22Rv1 (cell line): ENCODE measurements around the gene IL1R2.

Source experiments
- ZFX ChIP-seq: fragments of 450-650 bp; IDR thresholded peaks from 2 replicates; pipeline ENCODE4 v1.6.1; 2017; ENCODE audit warnings: antibody characterized with exemption, borderline replicate concordance
- TF ChIP-seq, protein P1 (sequence below): fragments of 450-650 bp; IDR thresholded peaks from 2 replicates; pipeline ENCODE4 v1.5.1; 2017; ENCODE audit warnings: mild to moderate bottlenecking

DNA sequence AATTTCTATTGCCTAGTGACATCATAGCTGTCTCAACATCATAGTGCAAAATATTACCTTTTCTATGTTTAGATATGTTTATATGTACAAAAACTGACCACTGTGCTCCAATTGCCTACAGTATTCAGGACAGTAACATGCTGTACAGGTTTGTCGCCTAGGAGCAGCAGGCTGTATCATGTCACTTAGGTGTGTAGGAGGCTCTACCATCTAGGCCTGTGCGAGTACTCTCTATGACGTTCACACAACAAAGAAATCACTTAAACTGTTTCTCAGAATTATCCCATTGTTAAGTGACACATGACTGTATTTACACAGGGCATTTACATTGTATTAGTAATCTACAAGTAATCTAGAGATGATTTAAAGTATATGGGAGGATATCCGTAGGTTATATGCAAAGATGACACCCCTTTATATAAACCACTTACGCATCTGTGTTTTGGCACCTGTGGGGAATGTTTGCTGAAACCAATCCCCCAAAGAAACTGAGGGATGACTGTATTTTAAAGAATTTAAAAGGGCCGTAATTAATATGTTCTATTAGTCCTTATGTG lies 24.7 kb downstream of the IL1R2 start:
- TF ChIP-seq, protein P1, sequence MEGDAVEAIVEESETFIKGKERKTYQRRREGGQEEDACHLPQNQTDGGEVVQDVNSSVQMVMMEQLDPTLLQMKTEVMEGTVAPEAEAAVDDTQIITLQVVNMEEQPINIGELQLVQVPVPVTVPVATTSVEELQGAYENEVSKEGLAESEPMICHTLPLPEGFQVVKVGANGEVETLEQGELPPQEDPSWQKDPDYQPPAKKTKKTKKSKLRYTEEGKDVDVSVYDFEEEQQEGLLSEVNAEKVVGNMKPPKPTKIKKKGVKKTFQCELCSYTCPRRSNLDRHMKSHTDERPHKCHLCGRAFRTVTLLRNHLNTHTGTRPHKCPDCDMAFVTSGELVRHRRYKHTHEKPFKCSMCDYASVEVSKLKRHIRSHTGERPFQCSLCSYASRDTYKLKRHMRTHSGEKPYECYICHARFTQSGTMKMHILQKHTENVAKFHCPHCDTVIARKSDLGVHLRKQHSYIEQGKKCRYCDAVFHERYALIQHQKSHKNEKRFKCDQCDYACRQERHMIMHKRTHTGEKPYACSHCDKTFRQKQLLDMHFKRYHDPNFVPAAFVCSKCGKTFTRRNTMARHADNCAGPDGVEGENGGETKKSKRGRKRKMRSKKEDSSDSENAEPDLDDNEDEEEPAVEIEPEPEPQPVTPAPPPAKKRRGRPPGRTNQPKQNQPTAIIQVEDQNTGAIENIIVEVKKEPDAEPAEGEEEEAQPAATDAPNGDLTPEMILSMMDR, result no peak
- TF ChIP-seq ZFX, result no peak
